GM23338 (cell line): ENCODE data around the gene PRG2.

Source experiments
- CREB1 ChIP-seq: fragments of 250-450 bp; sonication (Bioruptor Pico); IDR thresholded peaks from 2 replicates; pipeline ENCODE4 v1.5.0; 2020; ENCODE audit warnings: low read depth, mild to moderate bottlenecking, moderate library complexity
- EZH2 ChIP-seq: fragments of 200-600 bp; sonication (generic); IDR thresholded peaks from one replicate; pipeline ENCODE4 v1.8.0; 2017; ENCODE audit warnings: antibody characterized with exemption, mild to moderate bottlenecking, low read depth; ENCODE audit not compliant: unreplicated experiment
- EZH2phosphoT487 ChIP-seq: fragments of 200-600 bp; sonication (generic); IDR thresholded peaks from one replicate; pipeline ENCODE4 v1.8.1; 2018; ENCODE audit warnings: antibody characterized with exemption; ENCODE audit not compliant: unreplicated experiment
- JUNB ChIP-seq: IDR thresholded peaks from one replicate; pipeline ENCODE4 v1.6.1; 2016; ENCODE audit warnings: antibody characterized with exemption; ENCODE audit not compliant: unreplicated experiment
- NANOG ChIP-seq: IDR thresholded peaks from 2 replicates; pipeline ENCODE4 v1.6.1; 2016; ENCODE audit warnings: antibody characterized with exemption, borderline replicate concordance
- POLR2AphosphoS5 ChIP-seq: IDR thresholded peaks from 2 replicates; pipeline ENCODE4 v1.6.1; 2016; ENCODE audit warnings: antibody characterized with exemption, low read depth
- ZNF331 ChIP-seq: fragments of 250-450 bp; sonication (Bioruptor Pico); IDR thresholded peaks from 2 replicates; pipeline ENCODE4 v1.5.0; 2020; ENCODE audit warnings: low read depth, mild to moderate bottlenecking, moderate library complexity
- TF ChIP-seq, protein P1 (sequence below), 2 experiments: fragments of 200-600 bp in 1 of 2; sonication (generic) in 1 of 2; conservative IDR thresholded peaks; 2 replicates each; pipeline versions ENCODE4 v1.5.1 to v1.6.1; 2016 to 2017; ENCODE audit warnings: antibody characterized with exemption in 2 of 2, low read depth in 2 of 2, mild to moderate bottlenecking in 2 of 2, moderate library complexity in 1 of 2
- TF ChIP-seq, protein P2 (sequence below): IDR thresholded peaks from one replicate; pipeline ENCODE4 v1.6.1; 2018; ENCODE audit warnings: antibody characterized with exemption; ENCODE audit not compliant: unreplicated experiment
- TF ChIP-seq, protein P3 (sequence below): IDR thresholded peaks from 2 replicates; pipeline ENCODE4 v1.6.1; 2016; ENCODE audit warnings: antibody characterized with exemption
- TF ChIP-seq, protein P4 (sequence below): fragments of 250-450 bp; sonication (Bioruptor Pico); IDR thresholded peaks from 2 replicates; pipeline ENCODE4 v1.5.0; 2020; ENCODE audit warnings: mild to moderate bottlenecking, moderate library complexity

DNA sequence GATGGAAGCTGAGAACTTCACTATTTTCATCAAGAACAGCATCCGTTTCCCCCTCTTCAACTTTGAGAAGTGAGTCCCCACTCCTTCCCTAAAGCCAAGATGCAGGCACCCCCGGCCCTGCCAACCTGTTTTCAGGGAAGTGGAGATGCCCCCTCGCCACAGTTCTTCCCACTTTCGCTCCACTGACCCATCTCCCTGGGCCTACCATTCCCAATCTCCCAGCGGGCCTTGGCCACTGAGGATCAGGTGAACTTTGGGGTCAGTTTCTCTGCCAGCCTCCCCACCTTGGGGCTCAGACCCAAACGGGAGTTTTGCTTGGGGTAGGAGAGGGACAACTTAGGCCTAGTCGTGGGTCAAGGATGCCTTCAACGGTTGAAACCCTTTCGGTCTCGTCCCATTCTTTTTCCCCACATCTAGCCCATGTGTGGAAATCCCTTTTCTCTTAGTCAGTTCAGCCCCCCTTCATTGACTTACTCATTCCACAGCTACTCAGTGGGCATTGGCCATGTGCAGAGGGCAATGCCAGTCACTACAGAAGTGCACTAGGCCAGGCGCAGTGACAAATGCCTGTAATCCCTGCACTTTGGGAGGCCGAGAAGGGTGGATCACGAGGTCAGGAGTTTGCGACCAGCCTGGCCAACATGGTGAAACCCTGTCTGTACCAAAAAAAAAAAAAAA is 41.7 kb downstream of the PRG2 start:
- TF ChIP-seq POLR2AphosphoS5 (no peak), CREB1 (CRISPR knock-in tag) (no peak), EZH2 (no peak), JUNB (no peak), NANOG (no peak), EZH2phosphoT487 (no peak), ZNF331 (CRISPR knock-in tag) (no peak)
- TF ChIP-seq, protein P1, sequence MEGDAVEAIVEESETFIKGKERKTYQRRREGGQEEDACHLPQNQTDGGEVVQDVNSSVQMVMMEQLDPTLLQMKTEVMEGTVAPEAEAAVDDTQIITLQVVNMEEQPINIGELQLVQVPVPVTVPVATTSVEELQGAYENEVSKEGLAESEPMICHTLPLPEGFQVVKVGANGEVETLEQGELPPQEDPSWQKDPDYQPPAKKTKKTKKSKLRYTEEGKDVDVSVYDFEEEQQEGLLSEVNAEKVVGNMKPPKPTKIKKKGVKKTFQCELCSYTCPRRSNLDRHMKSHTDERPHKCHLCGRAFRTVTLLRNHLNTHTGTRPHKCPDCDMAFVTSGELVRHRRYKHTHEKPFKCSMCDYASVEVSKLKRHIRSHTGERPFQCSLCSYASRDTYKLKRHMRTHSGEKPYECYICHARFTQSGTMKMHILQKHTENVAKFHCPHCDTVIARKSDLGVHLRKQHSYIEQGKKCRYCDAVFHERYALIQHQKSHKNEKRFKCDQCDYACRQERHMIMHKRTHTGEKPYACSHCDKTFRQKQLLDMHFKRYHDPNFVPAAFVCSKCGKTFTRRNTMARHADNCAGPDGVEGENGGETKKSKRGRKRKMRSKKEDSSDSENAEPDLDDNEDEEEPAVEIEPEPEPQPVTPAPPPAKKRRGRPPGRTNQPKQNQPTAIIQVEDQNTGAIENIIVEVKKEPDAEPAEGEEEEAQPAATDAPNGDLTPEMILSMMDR (conservative IDR thresholded peaks at IDR 0.05; ENCODE audit: low read depth in 2 of 2), result no peak
- TF ChIP-seq, protein P2, sequence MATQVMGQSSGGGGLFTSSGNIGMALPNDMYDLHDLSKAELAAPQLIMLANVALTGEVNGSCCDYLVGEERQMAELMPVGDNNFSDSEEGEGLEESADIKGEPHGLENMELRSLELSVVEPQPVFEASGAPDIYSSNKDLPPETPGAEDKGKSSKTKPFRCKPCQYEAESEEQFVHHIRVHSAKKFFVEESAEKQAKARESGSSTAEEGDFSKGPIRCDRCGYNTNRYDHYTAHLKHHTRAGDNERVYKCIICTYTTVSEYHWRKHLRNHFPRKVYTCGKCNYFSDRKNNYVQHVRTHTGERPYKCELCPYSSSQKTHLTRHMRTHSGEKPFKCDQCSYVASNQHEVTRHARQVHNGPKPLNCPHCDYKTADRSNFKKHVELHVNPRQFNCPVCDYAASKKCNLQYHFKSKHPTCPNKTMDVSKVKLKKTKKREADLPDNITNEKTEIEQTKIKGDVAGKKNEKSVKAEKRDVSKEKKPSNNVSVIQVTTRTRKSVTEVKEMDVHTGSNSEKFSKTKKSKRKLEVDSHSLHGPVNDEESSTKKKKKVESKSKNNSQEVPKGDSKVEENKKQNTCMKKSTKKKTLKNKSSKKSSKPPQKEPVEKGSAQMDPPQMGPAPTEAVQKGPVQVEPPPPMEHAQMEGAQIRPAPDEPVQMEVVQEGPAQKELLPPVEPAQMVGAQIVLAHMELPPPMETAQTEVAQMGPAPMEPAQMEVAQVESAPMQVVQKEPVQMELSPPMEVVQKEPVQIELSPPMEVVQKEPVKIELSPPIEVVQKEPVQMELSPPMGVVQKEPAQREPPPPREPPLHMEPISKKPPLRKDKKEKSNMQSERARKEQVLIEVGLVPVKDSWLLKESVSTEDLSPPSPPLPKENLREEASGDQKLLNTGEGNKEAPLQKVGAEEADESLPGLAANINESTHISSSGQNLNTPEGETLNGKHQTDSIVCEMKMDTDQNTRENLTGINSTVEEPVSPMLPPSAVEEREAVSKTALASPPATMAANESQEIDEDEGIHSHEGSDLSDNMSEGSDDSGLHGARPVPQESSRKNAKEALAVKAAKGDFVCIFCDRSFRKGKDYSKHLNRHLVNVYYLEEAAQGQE, result no peak
- TF ChIP-seq, protein P3, sequence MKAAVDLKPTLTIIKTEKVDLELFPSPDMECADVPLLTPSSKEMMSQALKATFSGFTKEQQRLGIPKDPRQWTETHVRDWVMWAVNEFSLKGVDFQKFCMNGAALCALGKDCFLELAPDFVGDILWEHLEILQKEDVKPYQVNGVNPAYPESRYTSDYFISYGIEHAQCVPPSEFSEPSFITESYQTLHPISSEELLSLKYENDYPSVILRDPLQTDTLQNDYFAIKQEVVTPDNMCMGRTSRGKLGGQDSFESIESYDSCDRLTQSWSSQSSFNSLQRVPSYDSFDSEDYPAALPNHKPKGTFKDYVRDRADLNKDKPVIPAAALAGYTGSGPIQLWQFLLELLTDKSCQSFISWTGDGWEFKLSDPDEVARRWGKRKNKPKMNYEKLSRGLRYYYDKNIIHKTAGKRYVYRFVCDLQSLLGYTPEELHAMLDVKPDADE, result no peak
- TF ChIP-seq, protein P4, sequence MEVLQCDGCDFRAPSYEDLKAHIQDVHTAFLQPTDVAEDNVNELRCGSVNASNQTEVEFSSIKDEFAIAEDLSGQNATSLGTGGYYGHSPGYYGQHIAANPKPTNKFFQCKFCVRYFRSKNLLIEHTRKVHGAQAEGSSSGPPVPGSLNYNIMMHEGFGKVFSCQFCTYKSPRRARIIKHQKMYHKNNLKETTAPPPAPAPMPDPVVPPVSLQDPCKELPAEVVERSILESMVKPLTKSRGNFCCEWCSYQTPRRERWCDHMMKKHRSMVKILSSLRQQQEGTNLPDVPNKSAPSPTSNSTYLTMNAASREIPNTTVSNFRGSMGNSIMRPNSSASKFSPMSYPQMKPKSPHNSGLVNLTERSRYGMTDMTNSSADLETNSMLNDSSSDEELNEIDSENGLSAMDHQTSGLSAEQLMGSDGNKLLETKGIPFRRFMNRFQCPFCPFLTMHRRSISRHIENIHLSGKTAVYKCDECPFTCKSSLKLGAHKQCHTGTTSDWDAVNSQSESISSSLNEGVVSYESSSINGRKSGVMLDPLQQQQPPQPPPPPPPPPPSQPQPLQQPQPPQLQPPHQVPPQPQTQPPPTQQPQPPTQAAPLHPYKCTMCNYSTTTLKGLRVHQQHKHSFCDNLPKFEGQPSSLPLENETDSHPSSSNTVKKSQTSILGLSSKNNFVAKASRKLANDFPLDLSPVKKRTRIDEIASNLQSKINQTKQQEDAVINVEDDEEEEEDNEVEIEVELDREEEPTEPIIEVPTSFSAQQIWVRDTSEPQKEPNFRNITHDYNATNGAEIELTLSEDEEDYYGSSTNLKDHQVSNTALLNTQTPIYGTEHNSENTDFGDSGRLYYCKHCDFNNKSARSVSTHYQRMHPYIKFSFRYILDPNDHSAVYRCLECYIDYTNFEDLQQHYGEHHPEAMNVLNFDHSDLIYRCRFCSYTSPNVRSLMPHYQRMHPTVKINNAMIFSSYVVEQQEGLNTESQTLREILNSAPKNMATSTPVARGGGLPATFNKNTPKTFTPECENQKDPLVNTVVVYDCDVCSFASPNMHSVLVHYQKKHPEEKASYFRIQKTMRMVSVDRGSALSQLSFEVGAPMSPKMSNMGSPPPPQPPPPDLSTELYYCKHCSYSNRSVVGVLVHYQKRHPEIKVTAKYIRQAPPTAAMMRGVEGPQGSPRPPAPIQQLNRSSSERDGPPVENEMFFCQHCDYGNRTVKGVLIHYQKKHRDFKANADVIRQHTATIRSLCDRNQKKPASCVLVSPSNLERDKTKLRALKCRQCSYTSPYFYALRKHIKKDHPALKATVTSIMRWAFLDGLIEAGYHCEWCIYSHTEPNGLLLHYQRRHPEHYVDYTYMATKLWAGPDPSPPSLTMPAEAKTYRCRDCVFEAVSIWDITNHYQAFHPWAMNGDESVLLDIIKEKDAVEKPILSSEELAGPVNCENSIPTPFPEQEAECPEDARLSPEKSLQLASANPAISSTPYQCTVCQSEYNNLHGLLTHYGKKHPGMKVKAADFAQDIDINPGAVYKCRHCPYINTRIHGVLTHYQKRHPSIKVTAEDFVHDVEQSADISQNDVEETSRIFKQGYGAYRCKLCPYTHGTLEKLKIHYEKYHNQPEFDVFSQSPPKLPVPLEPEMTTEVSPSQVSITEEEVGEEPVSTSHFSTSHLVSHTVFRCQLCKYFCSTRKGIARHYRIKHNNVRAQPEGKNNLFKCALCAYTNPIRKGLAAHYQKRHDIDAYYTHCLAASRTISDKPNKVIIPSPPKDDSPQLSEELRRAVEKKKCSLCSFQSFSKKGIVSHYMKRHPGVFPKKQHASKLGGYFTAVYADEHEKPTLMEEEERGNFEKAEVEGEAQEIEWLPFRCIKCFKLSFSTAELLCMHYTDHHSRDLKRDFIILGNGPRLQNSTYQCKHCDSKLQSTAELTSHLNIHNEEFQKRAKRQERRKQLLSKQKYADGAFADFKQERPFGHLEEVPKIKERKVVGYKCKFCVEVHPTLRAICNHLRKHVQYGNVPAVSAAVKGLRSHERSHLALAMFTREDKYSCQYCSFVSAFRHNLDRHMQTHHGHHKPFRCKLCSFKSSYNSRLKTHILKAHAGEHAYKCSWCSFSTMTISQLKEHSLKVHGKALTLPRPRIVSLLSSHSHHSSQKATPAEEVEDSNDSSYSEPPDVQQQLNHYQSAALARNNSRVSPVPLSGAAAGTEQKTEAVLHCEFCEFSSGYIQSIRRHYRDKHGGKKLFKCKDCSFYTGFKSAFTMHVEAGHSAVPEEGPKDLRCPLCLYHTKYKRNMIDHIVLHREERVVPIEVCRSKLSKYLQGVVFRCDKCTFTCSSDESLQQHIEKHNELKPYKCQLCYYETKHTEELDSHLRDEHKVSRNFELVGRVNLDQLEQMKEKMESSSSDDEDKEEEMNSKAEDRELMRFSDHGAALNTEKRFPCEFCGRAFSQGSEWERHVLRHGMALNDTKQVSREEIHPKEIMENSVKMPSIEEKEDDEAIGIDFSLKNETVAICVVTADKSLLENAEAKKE, result no peak
